GM12878 (cell line): ENCODE data around the gene UBQLN1. TPM values are rescaled to one million over a fixed set of nuclear protein-coding genes. Genes with fewer than 3 reads are reported as not detected.

ENCODE experiments used
- ATAC-seq: fragments of 200-7000 bp; cut with Tn5 transposase; 3 replicates; pipeline ENCODE4 v1.9.1; 2020; ENCODE audit warnings: mild to moderate bottlenecking, moderate library complexity
- BruUV-seq: library from RNA; stranded (reverse); fragments of 400-500 nt; replicated peaks from 2 replicates; lab custom pipeline; 2021; lab: Mats Ljungman, UMichigan
- CTCF ChIA-PET: fragments of 300-600 bp; sonication (Branson Sonifier 250); formaldehyde crosslinking; extraction: SDS; loops from one replicate; lab custom pipeline; 2021; ENCODE audit warnings: inconsistent platforms; lab: Yijun Ruan, JAX
- POLR2A ChIA-PET: fragments of 350-600 bp; formaldehyde crosslinking; extraction: SDS; loops from one replicate; lab custom pipeline; 2021; ENCODE audit warnings: inconsistent platforms; lab: Charles Lee
- RAD21 ChIA-PET: fragments of 300-600 bp; sonication (Branson Sonifier 250); formaldehyde crosslinking; loops from one replicate; lab custom pipeline; 2023; ENCODE audit warnings: antibody characterized with exemption; ENCODE audit not compliant: unreplicated experiment; lab: Charles Lee
- SMC1A ChIA-PET: fragments of 300-600 bp; sonication (Branson Sonifier 250); formaldehyde crosslinking; loops from one replicate; lab custom pipeline; 2023; ENCODE audit not compliant: unreplicated experiment, uncharacterized antibody; lab: Charles Lee
- DNase-seq: peaks from one replicate; pipeline ENCODE4 v3.0.0-alpha.2; 2011; ENCODE audit warnings: low read depth, low spot score
- FAIRE-seq: peaks from 3 replicates; lab custom pipeline; 2011; peaks lifted over from hg19 to GRCh38; lab: Jason Lieb, UNC
- H2AFZ ChIP-seq: 2 replicates; pipeline ENCODE4 v1.6.0; 2011; ENCODE audit warnings: low read depth, low read length, control low read depth; ENCODE audit not compliant: control insufficient read depth
- H3K27ac ChIP-seq: 2 replicates; pipeline ENCODE4 v1.5.1; 2011; ENCODE audit warnings: control low read depth; ENCODE audit not compliant: control insufficient read depth, insufficient read depth
- H3K27me3 ChIP-seq, 2 experiments: replicated peaks in 1 of 2; 2 replicates each; pipeline versions ENCODE4 v1.6.0 to v1.6.1; 2011; ENCODE audit warnings: low read length in 1 of 2; ENCODE audit not compliant: control insufficient read depth in 2 of 2, insufficient read depth in 2 of 2
- H3K36me3 ChIP-seq, 2 experiments: 2 replicates each; pipeline ENCODE4 v1.5.1; 2011; ENCODE audit warnings: low read length in 1 of 2; ENCODE audit not compliant: control insufficient read depth in 2 of 2, insufficient read depth in 2 of 2
- H3K4me1 ChIP-seq: 2 replicates; pipeline ENCODE4 v1.6.1; 2011; ENCODE audit warnings: mild to moderate bottlenecking, low read length, moderate library complexity, mixed read lengths; ENCODE audit not compliant: control insufficient read depth, insufficient read depth
- H3K4me2 ChIP-seq: 2 replicates; pipeline ENCODE4 v1.6.0; 2011; ENCODE audit warnings: control low read depth; ENCODE audit not compliant: control insufficient read depth, insufficient read depth
- H3K4me3 ChIP-seq: fragments of 200-600 bp; sonication (generic); 2 replicates; pipeline ENCODE4 v1.5.1; 2016
- H3K79me2 ChIP-seq: 2 replicates; pipeline ENCODE4 v1.6.0; 2011; ENCODE audit warnings: low read length; ENCODE audit not compliant: control insufficient read depth, insufficient read depth
- H3K9ac ChIP-seq: 2 replicates; pipeline ENCODE4 v1.8.0; 2011; ENCODE audit warnings: low read length, control low read depth, mixed read lengths; ENCODE audit not compliant: control insufficient read depth, insufficient read depth
- H3K9me3 ChIP-seq: replicated peaks from 3 replicates; pipeline ENCODE4 v1.5.1; 2011; ENCODE audit warnings: mild to moderate bottlenecking, low read length; ENCODE audit not compliant: control insufficient read depth, insufficient read depth
- H4K20me1 ChIP-seq: 2 replicates; pipeline ENCODE4 v1.6.0; 2011; ENCODE audit not compliant: control insufficient read depth, insufficient read depth
- CBX3 ChIP-seq: fragments of 200-600 bp; sonication (generic); IDR thresholded peaks from 2 replicates; pipeline ENCODE4 v1.6.1; 2016; ENCODE audit warnings: low read depth, borderline replicate concordance
- EGR1 ChIP-seq, 2 experiments: IDR thresholded peaks; 1 replicate in 1 of 2; 2 replicates in 1 of 2; pipeline ENCODE4 v1.6.1; 2011 to 2012; ENCODE audit warnings: low read depth in 2 of 2, low read length in 2 of 2, borderline replicate concordance in 1 of 2, mild to moderate bottlenecking in 1 of 2, moderate library complexity in 1 of 2
- FOXM1 ChIP-seq: IDR thresholded peaks from 2 replicates; pipeline ENCODE4 v1.6.1; 2012; ENCODE audit warnings: low read depth, mild to moderate bottlenecking, inconsistent platforms, low read length, moderate library complexity
- GATAD2B ChIP-seq: fragments of 450-650 bp; conservative IDR thresholded peaks from 2 replicates; pipeline ENCODE4 v1.6.1; 2017; ENCODE audit warnings: low read depth, mild to moderate bottlenecking, moderate library complexity
- NRF1 ChIP-seq: conservative IDR thresholded peaks from 2 replicates; pipeline ENCODE4 v1.6.1; 2011; ENCODE audit warnings: mild to moderate bottlenecking, low read depth, low read length, improper control_type of control experiment
- RUNX3 ChIP-seq: IDR thresholded peaks from 2 replicates; pipeline ENCODE4 v1.6.1; 2012; ENCODE audit warnings: low read length, inconsistent platforms
- WGBS: methylation state at CpG from one replicate; pipeline ENCODE4 v1.1.6; 2016; ENCODE audit warnings: low lambda C conversion rate; ENCODE audit not compliant: insufficient replicate concordance, insufficient coverage; ENCODE audit errors: missing lambda C conversion rate; 5-methylcytosine and 5-hydroxymethylcytosine counted together
- in situ Hi-C: fragments of 300-500 bp; cut with MboI; formaldehyde crosslinking; loops from 9 replicates; pipeline ENCODE4 v1.14.3; 2018; ENCODE audit warnings: mixed read lengths
- intact Hi-C: fragments of 100-400 bp; cut with micrococcal nuclease; formaldehyde crosslinking; loops from one replicate; pipeline ENCODE4 v1.14.2; 2022; ENCODE audit not compliant: unreplicated experiment
- polyA plus RNA-seq, 11 experiments: library from polyadenylated mRNA; depleted of rRNA in 4 of 11; unstranded in 6 of 11; stranded (reverse) in 5 of 11; fragments of >200 nt; fragmentation: Nextera tagmentation in 4 of 11; fragmentation: Illumina TruSeq in 1 of 11; extraction: Ambion mirVana in 4 of 11; extraction: Trizol in 1 of 11; gene quantifications; 1 replicate in 1 of 11; 2 replicates in 10 of 11; pipeline versions ENCODE4 v1.2.1 to v1.2.3, GENCODE V29; 2011 to 2016; ENCODE audit warnings: inconsistent platforms in 2 of 11, missing spikeins in 2 of 11, low read depth in 1 of 11
- total RNA-seq, 4 experiments: library from RNA; depleted of rRNA in 3 of 4; stranded (reverse); fragments of >200 nt in 3 of 4; fragmentation: Illumina TruSeq in 1 of 4; extraction: Trizol in 1 of 4; gene quantifications; 2 replicates each; pipeline versions ENCODE4 v1.2.1 to v1.2.3, GENCODE V29; 2013 to 2021
- TF ChIP-seq, protein P1 (sequence below): fragments of 450-650 bp; IDR thresholded peaks from 2 replicates; pipeline ENCODE4 v1.6.1; 2016; ENCODE audit warnings: mild to moderate bottlenecking
- TF ChIP-seq, protein P2 (sequence below): IDR thresholded peaks from 2 replicates; pipeline ENCODE4 v1.6.1; 2011; ENCODE audit warnings: mild to moderate bottlenecking, low read depth, low read length, moderate library complexity; ENCODE audit not compliant: insufficient replicate concordance

UBQLN1 gene
- total and polyA plus RNA-seq, 10 of the 15 experiments (the other 5 are each of a cell fraction or from before 2014, with no cell fraction given), result 12.4 to 118 (median 66.1) TPM

DNA sequence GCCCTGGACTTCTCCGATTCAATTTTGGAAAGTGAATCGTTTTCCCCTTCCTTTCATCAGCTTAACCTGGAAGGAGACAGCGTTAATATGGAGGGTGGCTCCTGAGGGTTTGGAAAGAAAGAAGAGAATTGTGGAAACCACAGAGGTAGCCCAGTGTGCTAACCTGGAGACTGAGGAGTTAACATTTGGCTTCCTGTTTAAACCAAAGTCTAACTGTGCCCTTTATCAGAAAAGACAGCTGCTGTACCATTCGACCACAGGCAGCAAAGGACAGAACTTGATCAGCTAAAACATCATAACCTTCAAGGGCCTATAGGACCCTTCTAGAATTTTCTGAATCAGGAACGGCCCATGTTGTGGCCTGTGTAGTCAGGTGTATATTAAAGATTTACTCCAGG is 84.1 kb downstream of the UBQLN1 start:
- DNase-seq (no peak), FAIRE-seq (no peak), ATAC-seq (peak; percentile 28)
- peak overlapping the region; percentile 91 for H3K27ac ChIP-seq
- TF ChIP-seq FOXM1 (no peak), RUNX3 (peak; percentile 45), NRF1 (no peak), GATAD2B (no peak), EGR1 (IDR thresholded peaks at IDR 0.05; ENCODE audit: borderline replicate concordance in 1 of 2, low read depth in 2 of 2, low read length in 2 of 2) (no peak), CBX3 (no peak)
- TF ChIP-seq, protein P1, sequence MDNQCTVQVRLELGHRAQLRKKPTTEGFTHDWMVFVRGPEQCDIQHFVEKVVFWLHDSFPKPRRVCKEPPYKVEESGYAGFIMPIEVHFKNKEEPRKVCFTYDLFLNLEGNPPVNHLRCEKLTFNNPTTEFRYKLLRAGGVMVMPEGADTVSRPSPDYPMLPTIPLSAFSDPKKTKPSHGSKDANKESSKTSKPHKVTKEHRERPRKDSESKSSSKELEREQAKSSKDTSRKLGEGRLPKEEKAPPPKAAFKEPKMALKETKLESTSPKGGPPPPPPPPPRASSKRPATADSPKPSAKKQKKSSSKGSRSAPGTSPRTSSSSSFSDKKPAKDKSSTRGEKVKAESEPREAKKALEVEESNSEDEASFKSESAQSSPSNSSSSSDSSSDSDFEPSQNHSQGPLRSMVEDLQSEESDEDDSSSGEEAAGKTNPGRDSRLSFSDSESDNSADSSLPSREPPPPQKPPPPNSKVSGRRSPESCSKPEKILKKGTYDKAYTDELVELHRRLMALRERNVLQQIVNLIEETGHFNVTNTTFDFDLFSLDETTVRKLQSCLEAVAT, result 0 out of 2 replicates have a peak, but pooled peaks have one; percentile 24
- TF ChIP-seq, protein P2, sequence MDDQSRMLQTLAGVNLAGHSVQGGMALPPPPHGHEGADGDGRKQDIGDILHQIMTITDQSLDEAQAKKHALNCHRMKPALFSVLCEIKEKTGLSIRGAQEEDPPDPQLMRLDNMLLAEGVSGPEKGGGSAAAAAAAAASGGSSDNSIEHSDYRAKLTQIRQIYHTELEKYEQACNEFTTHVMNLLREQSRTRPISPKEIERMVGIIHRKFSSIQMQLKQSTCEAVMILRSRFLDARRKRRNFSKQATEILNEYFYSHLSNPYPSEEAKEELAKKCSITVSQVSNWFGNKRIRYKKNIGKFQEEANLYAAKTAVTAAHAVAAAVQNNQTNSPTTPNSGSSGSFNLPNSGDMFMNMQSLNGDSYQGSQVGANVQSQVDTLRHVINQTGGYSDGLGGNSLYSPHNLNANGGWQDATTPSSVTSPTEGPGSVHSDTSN, result no peak
- H3K4me2 ChIP-seq, result peak overlapping the region; percentile 94
- peaks cover 8% of the 10 kb centered on the region for H3K79me2 ChIP-seq
- CTCF ChIA-PET, result interaction anchor here (0.6 to 3.1 kb wide), 9 partner anchors 13 to 668 kb away, joined by 3 to 21 read pairs (median 5); partner anchors contain the start of gene UBQLN1
- no peaks in the 10 kb centered on the region for H3K27me3 ChIP-seq
- no peaks in the 10 kb centered on the region for H4K20me1 ChIP-seq
- H3K4me1 ChIP-seq, result peaks cover 6% of the 10 kb centered on the region; the same call in 1 of the 2 replicates
- WGBS, result 0% methylated on average over 5 of the region's 5 CpGs
- H2AFZ ChIP-seq, result peak overlapping the region; percentile 95
- RAD21 ChIA-PET, result interaction anchor here (1.0 to 2.4 kb wide), 6 partner anchors 14 to 289 kb away, joined by 3 to 14 read pairs (median 4); partner anchors contain the start of gene UBQLN1
- SMC1A ChIA-PET, result interaction anchor here (0.7 to 3.0 kb wide), 8 partner anchors 9 to 84 kb away, joined by 3 to 12 read pairs (median 6); partner anchors contain the start of gene UBQLN1
- intact Hi-C loops, result loop anchor here (1.0 to 2.0 kb wide), 2 partner anchors 46 to 297 kb away; partner anchors contain the start of gene KIF27
- POLR2A ChIA-PET, result interaction anchor here (2.3 kb wide), 1 partner anchor 83 kb away, joined by 10 read pairs; the partner anchor contains the start of gene UBQLN1
- in situ Hi-C loops, result loop anchor here (5.0 to 25.0 kb wide), 2 partner anchors 294 to 639 kb away; no protein-coding TSS in a partner anchor
- H3K36me3 ChIP-seq, result peaks cover 0 to 4% of the 10 kb centered on the region in 2 experiments; a peak in 2 of 4 replicates
- no peaks in the 10 kb centered on the region for H3K9me3 ChIP-seq
- peak overlapping the region; percentile 97 for H3K4me3 ChIP-seq
- H3K9ac ChIP-seq, result peak overlapping the region; percentile 93
- no TSS peak for BruUV-seq
